Transverse colon (tissue), 3 donors: ENCODE results near the gene JAM2.

Experiments
- CTCF ChIP-seq, 5 experiments: fragments of 200-600 bp in 3 of 5; fragments of 450-650 bp in 2 of 5; sonication (generic) in 3 of 5; IDR thresholded peaks; 1 replicate in 2 of 5; 2 replicates in 3 of 5; pipeline ENCODE4 v1.5.1; 2016 to 2017; ENCODE audit warnings: antibody characterized with exemption in 5 of 5, inconsistent platforms in 3 of 5, mild to moderate bottlenecking in 2 of 5, moderate library complexity in 1 of 5
- POLR2A ChIP-seq: fragments of 450-650 bp; IDR thresholded peaks from one replicate; pipeline ENCODE4 v1.6.1; 2016; ENCODE audit warnings: antibody characterized with exemption, mild to moderate bottlenecking, moderate library complexity

- TF ChIP-seq CTCF (IDR thresholded peaks at IDR 0.05) (peak in 2 of 5 experiments; percentile 10 to 37), POLR2A (no peak)
These were observed 618 bp downstream of the JAM2 start for GRCh38 chr21:25639551-25640201.
